ENCODE measurements around the gene SIRPA. TPM values are rescaled to one million over a fixed set of nuclear protein-coding genes. Genes with fewer than 3 reads are reported as not detected.

The SIRPA gene
- total RNA-seq, 1 experiment from 2014 or later = 6.0 TPM

DNA sequence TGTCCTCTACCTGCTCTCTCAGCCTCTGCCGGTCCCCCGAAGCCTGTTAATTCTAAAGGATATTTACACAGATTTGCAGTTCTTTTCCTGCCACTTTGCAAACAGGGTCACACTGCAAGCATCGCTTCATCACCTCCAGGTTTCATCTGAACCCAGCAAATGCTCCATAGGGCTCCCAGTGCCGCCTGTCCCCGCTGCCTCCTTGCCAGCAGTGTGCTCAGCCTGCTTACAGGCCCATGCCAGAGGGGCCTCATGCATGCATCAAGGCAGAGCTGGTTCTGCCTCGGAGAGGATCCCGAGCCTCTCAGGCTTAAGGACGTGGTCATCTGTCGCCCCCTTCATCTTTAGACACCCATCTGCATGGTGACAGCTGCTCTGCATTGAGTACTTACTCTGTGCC, 10.5 kb downstream of the SIRPA start:
- Histone ChIP-seq H3K27me3 (ENCODE audit: insufficient read depth, low read length) (no peaks in the 10 kb centered on the region), H3K79me2 (ENCODE audit: insufficient read depth, low read length) (no peaks in the 10 kb centered on the region), H3K27ac (ENCODE audit: insufficient read length, low read depth, low read length) (no peak overlapping the region), H2BK120ac (ENCODE audit: low read depth, low read length, poor library complexity, severe bottlenecking) (no peak overlapping the region), H3K4me2 (ENCODE audit: insufficient read depth, insufficient read length, low read length) (no peak overlapping the region), H3K9me3 (ENCODE audit: control insufficient read depth, low read depth, low read length) (no peaks in the 10 kb centered on the region), H3K23ac (ENCODE audit: insufficient read length, low read depth, low read length) (no peak overlapping the region), H2BK5ac (ENCODE audit: insufficient read length, low read length) (no peak overlapping the region), H3K79me1 (ENCODE audit: insufficient read depth, low read depth, low read length, poor library complexity, severe bottlenecking) (no peaks in the 10 kb centered on the region), H3K14ac (ENCODE audit: insufficient read depth, low read length) (no peak overlapping the region), H4K20me1 (ENCODE audit: control insufficient read depth, insufficient read depth, insufficient read length) (peaks cover 2% of the 10 kb centered on the region), H3K4me1 (ENCODE audit: insufficient read depth, low read length) (no peaks in the 10 kb centered on the region), H3T11ph (ENCODE audit: low read length) (no peak overlapping the region), H2BK12ac (ENCODE audit: insufficient read length, low read depth, low read length) (no peak overlapping the region), H4K8ac (replicated peaks; ENCODE audit: insufficient read length, low read depth, low read length) (no peak overlapping the region), H2BK20ac (ENCODE audit: low read depth, low read length, poor library complexity, severe bottlenecking) (no peak overlapping the region), H2AK5ac (ENCODE audit: insufficient read length, low read length) (no peak overlapping the region), H3K4ac (ENCODE audit: low read depth, low read length) (no peak overlapping the region), H3K56ac (ENCODE audit: insufficient read length, low read depth, low read length) (no peak overlapping the region), H3K23me2 (ENCODE audit: insufficient read length, low read depth, low read length, poor library complexity, severe bottlenecking) (no peaks in the 10 kb centered on the region), H2AFZ (ENCODE audit: low read length) (no peak overlapping the region), H3K18ac (ENCODE audit: insufficient read length, low read depth, low read length) (no peak overlapping the region), H2BK15ac (ENCODE audit: low read depth, low read length) (no peak overlapping the region), H4K91ac (ENCODE audit: insufficient read length, low read depth, low read length) (no peak overlapping the region), H3K9ac (ENCODE audit: extremely low read depth, insufficient read length, low read length) (no peak overlapping the region), H4K5ac (ENCODE audit: insufficient read length, low read depth, low read length) (no peak overlapping the region)
- TF ChIP-seq, protein P1, sequence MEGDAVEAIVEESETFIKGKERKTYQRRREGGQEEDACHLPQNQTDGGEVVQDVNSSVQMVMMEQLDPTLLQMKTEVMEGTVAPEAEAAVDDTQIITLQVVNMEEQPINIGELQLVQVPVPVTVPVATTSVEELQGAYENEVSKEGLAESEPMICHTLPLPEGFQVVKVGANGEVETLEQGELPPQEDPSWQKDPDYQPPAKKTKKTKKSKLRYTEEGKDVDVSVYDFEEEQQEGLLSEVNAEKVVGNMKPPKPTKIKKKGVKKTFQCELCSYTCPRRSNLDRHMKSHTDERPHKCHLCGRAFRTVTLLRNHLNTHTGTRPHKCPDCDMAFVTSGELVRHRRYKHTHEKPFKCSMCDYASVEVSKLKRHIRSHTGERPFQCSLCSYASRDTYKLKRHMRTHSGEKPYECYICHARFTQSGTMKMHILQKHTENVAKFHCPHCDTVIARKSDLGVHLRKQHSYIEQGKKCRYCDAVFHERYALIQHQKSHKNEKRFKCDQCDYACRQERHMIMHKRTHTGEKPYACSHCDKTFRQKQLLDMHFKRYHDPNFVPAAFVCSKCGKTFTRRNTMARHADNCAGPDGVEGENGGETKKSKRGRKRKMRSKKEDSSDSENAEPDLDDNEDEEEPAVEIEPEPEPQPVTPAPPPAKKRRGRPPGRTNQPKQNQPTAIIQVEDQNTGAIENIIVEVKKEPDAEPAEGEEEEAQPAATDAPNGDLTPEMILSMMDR (conservative IDR thresholded peaks at IDR 0.05) = no peak
- no peaks in the 10 kb centered on the region for H3K9me3 Mint-ChIP-seq
- H3K4me3 Mint-ChIP-seq = no peak overlapping the region
- H3K36me3 Mint-ChIP-seq (ENCODE audit: insufficient read depth in 1 of 3, low read depth in 3 of 3) = no peaks in the 10 kb centered on the region
- H3K27me3 Mint-ChIP-seq (ENCODE audit: low read depth) = peaks cover 4% of the 10 kb centered on the region; the same call in 1 of the 2 replicates
- H3K4me1 Mint-ChIP-seq = peaks cover 18 to 20% of the 10 kb centered on the region in 2 experiments
- no peak overlapping the region; a peak in 1 of 7 replicates for H3K27ac Mint-ChIP-seq
- no CpG with 5 or more reads among the region's 9 CpGs for WGBS (ENCODE audit: extremely low coverage, insufficient read length, low lambda C conversion rate)
- DNase-seq = no peak

Measured in H9 (cell line).